Measurements from ENCODE around the gene GAS6.

Gene GAS6

GRCh38 chr13:113902986-113903775 lies 39.3 kb upstream of the GAS6 start:
- ChIA-PET POLR2A (no interaction called here), CTCF (no interaction called here)
- Histone ChIP-seq H3K4me1 (ENCODE audit: control insufficient read depth, insufficient read depth, low read length) (no peaks in the 10 kb centered on the region), H3K4me3 (ENCODE audit: low read depth, low read length) (no peak overlapping the region), H3K27ac (ENCODE audit: extremely low read depth, low read depth, low read length) (no peak overlapping the region), H3K9me3 (ENCODE audit: control insufficient read depth, insufficient read depth, low read depth, low read length) (no peaks in the 10 kb centered on the region), H3K36me3 (ENCODE audit: control insufficient read depth in 2 of 2, insufficient read depth in 1 of 2, low read length in 2 of 2) (no peaks in the 10 kb centered on the region)
- TF ChIP-seq ZNF701 (tag by site-specific recombination; IDR thresholded peaks at IDR 0.05) (no peak), GLI2 (tag by site-specific recombination; IDR thresholded peaks at IDR 0.05; ENCODE audit: borderline replicate concordance, low read depth) (no peak), PRDM10 (tag by site-specific recombination; IDR thresholded peaks at IDR 0.05) (no peak), ZNF488 (tag by site-specific recombination; IDR thresholded peaks at IDR 0.05) (no peak), ZFHX2 (tag by site-specific recombination; conservative IDR thresholded peaks at IDR 0.05) (no peak), ZNF223 (tag by site-specific recombination; IDR thresholded peaks at IDR 0.05) (no peak)

- Histone ChIP-seq H3K27ac (ENCODE audit: extremely low read depth, low read depth, low read length) (no peak overlapping the region), H3K36me3 (ENCODE audit: control insufficient read depth in 2 of 2, insufficient read depth in 1 of 2, low read length in 2 of 2) (no peaks in the 10 kb centered on the region), H3K4me1 (ENCODE audit: control insufficient read depth, insufficient read depth, low read length) (no peaks in the 10 kb centered on the region), H3K4me3 (ENCODE audit: low read depth, low read length) (no peak overlapping the region), H3K9me3 (ENCODE audit: control insufficient read depth, insufficient read depth, low read depth, low read length) (no peaks in the 10 kb centered on the region)
- no peak for TF ChIP-seq BCL6B (tag by site-specific recombination; IDR thresholded peaks at IDR 0.05)
- TF ChIP-seq SP2 (tag by site-specific recombination; IDR thresholded peaks at IDR 0.05): no peak
- POLR2A ChIA-PET: no interaction called here
- CTCF ChIA-PET: no interaction called here
Measured at GRCh38 chr13:113902481-113902880, 38.6 kb upstream of the GAS6 start.

- Histone ChIP-seq H3K27ac (ENCODE audit: extremely low read depth, low read depth, low read length) (no peak overlapping the region), H3K4me1 (ENCODE audit: control insufficient read depth, insufficient read depth, low read length) (no peaks in the 10 kb centered on the region), H3K9me3 (ENCODE audit: control insufficient read depth, insufficient read depth, low read depth, low read length) (no peaks in the 10 kb centered on the region), H3K4me3 (ENCODE audit: low read depth, low read length) (no peak overlapping the region), H3K36me3 (ENCODE audit: control insufficient read depth in 2 of 2, insufficient read depth in 1 of 2, low read length in 2 of 2) (no peaks in the 10 kb centered on the region)
- ChIA-PET CTCF (interaction anchor here (0.7 kb wide), 1 partner anchor 177 kb away, joined by 3 read pairs; no protein-coding TSS in a partner anchor), POLR2A (no interaction called here)
- TF ChIP-seq ZNF404 (tag by site-specific recombination; IDR thresholded peaks at IDR 0.05) (no peak), ZNF362 (tag by site-specific recombination; IDR thresholded peaks at IDR 0.05) (no peak), GFI1B (tag by site-specific recombination; IDR thresholded peaks at IDR 0.05) (no peak), GLI4 (tag by site-specific recombination; IDR thresholded peaks at IDR 0.05) (no peak), PATZ1 (tag by site-specific recombination; IDR thresholded peaks at IDR 0.05) (no peak), ZNF549 (tag by site-specific recombination; IDR thresholded peaks at IDR 0.05) (no peak), ZNF518A (tag by site-specific recombination; conservative IDR thresholded peaks at IDR 0.05; ENCODE audit: low read depth) (no peak), ZNF596 (tag by site-specific recombination; IDR thresholded peaks at IDR 0.05) (no peak)
Measured at GRCh38 chr13:113901642-113902041, 37.8 kb upstream of the GAS6 start.

All from HEK293 (cell line).